T-cell (primary cell): ENCODE measurements around the gene TELO2. TPM values are rescaled to one million over a fixed set of nuclear protein-coding genes. Genes with fewer than 3 reads are reported as not detected.

Source experiments
- ATAC-seq, 4 experiments: fragments of 200-7000 bp in 3 of 4; fragments of 150-1000 bp in 1 of 4; cut with Tn5 transposase; replicated peaks in 1 of 4; 1 replicate in 3 of 4; 2 replicates in 1 of 4; pipeline ENCODE4 v1.10.0; 2021; ENCODE audit warnings: moderate library complexity in 3 of 4, mild to moderate bottlenecking in 2 of 4, moderate number of reproducible peaks in 1 of 4
- CTCF ChIA-PET, 2 donors: fragments of 300-600 bp; sonication (Branson Sonifier 250); formaldehyde crosslinking; loops; one replicate each; lab custom pipeline; 2022; ENCODE audit warnings: antibody characterized with exemption in 2 of 2; lab: Charles Lee
- POLR2A ChIA-PET, 2 donors: fragments of 300-600 bp; sonication (Branson Sonifier 250); formaldehyde crosslinking; loops; one replicate each; lab custom pipeline; 2022; ENCODE audit warnings: antibody characterized with exemption in 2 of 2; lab: Charles Lee
- DNase-seq, 35 experiments: peaks; one replicate each; pipeline versions ENCODE4 v3.0.0 to v3.0.0-alpha.2; 2013 to 2023
- H3K27ac ChIP-seq: one replicate; pipeline ENCODE4 v1.5.1; 2013; ENCODE audit warnings: low read length
- H3K27me3 ChIP-seq, 2 experiments: replicated peaks in 1 of 2; 1 replicate in 1 of 2; 2 replicates in 1 of 2; pipeline versions ENCODE4 v1.6.1 to v1.7.0; 2013; ENCODE audit warnings: low read length in 1 of 2, mixed read lengths in 1 of 2; ENCODE audit not compliant: control insufficient read depth in 2 of 2, insufficient read depth in 2 of 2; ENCODE audit errors: extremely low read depth in 1 of 2
- H3K36me3 ChIP-seq, 2 donors: 1 replicate in 1 of 2; 2 replicates in 1 of 2; pipeline versions ENCODE4 v1.6.1 to v1.7.0; 2013; ENCODE audit warnings: low read length in 1 of 2; ENCODE audit not compliant: control insufficient read depth in 2 of 2, insufficient read depth in 1 of 2; ENCODE audit errors: extremely low read depth in 1 of 2
- H3K4me1 ChIP-seq, 2 experiments: 1 replicate in 1 of 2; 2 replicates in 1 of 2; pipeline versions ENCODE4 v1.6.1 to v1.7.0; 2013; ENCODE audit warnings: low read length in 2 of 2, mixed read lengths in 1 of 2; ENCODE audit not compliant: insufficient read depth in 2 of 2, control insufficient read depth in 1 of 2; ENCODE audit errors: extremely low read depth in 1 of 2
- H3K4me3 ChIP-seq, 2 donors: 1 replicate in 1 of 2; 2 replicates in 1 of 2; pipeline versions ENCODE4 v1.5.1 to v1.7.0; 2013; ENCODE audit warnings: mild to moderate bottlenecking in 2 of 2, low read length in 1 of 2, moderate library complexity in 1 of 2; ENCODE audit not compliant: control insufficient read depth in 1 of 2; ENCODE audit errors: extremely low read depth in 1 of 2
- H3K9me3 ChIP-seq: 2 replicates; pipeline ENCODE4 v1.7.0; 2013
- H3K27ac Mint-ChIP-seq, 2 donors: one replicate each; pipeline ENCODE4 v1.8.0; 2020 to 2021; ENCODE audit warnings: mild to moderate bottlenecking in 2 of 2, mixed read lengths in 2 of 2
- H3K27me3 Mint-ChIP-seq, 2 donors: one replicate each; pipeline ENCODE4 v1.8.0; 2021 to 2022; ENCODE audit warnings: mixed read lengths in 2 of 2
- H3K36me3 Mint-ChIP-seq: one replicate; pipeline ENCODE4 v1.8.0; 2021; ENCODE audit warnings: mixed read lengths
- H3K4me1 Mint-ChIP-seq, 3 donors: one replicate each; pipeline ENCODE4 v1.8.0; 2020 to 2022; ENCODE audit warnings: mixed read lengths in 3 of 3, mild to moderate bottlenecking in 1 of 3
- H3K4me3 Mint-ChIP-seq, 3 donors: one replicate each; pipeline ENCODE4 v1.8.0; 2020 to 2022; ENCODE audit warnings: mild to moderate bottlenecking in 3 of 3, mixed read lengths in 3 of 3, moderate library complexity in 3 of 3
- H3K9me3 Mint-ChIP-seq, 3 donors: one replicate each; pipeline ENCODE4 v1.8.0; 2020 to 2022; ENCODE audit warnings: mixed read lengths in 3 of 3
- WGBS: methylation state at CpG from one replicate; pipeline ENCODE4 v1.1.5; 2013; ENCODE audit warnings: missing lambda C conversion rate; ENCODE audit not compliant: insufficient coverage; 5-methylcytosine and 5-hydroxymethylcytosine counted together
- total RNA-seq, 35 experiments: library from RNA in 6 of 35; stranded (reverse) in 6 of 35; fragments of 120-200 nt in 1 of 35; gene quantifications; one replicate each; pipeline versions ENCODE4 v1.2.1 to v1.2.4 and lab custom pipeline; 2013 to 2026

TELO2 gene
- total RNA-seq, 5 donors from 2014 or later (not counting 1 experiment from before 2014, with no cell fraction given) = 36.0 to 73.0 (median 56.1) TPM

- no peak for ATAC-seq
- Histone ChIP-seq H3K36me3 (no peaks in the 10 kb centered on the region), H3K4me1 (peaks cover 21 to 60% of the 10 kb centered on the region in 2 experiments), H3K27me3 (no peaks in the 10 kb centered on the region), H3K4me3 (no peak overlapping the region), H3K9me3 (no peaks in the 10 kb centered on the region), H3K27ac (no peak overlapping the region)
- ChIA-PET CTCF (no interaction called here), POLR2A (no interaction called here)
- H3K9me3 Mint-ChIP-seq = no peaks in the 10 kb centered on the region
- H3K27ac Mint-ChIP-seq = peak overlapping the region; percentile 92 to 95
- WGBS = 91% methylated on average over 29 of the region's 29 CpGs
- peaks cover 42 to 54% (median 48%) of the 10 kb centered on the region in 3 donors for H3K4me1 Mint-ChIP-seq
- H3K36me3 Mint-ChIP-seq = no peaks in the 10 kb centered on the region
- peak overlapping the region in 1 of 3 donors; percentile 65 for H3K4me3 Mint-ChIP-seq
- no peak for DNase-seq
- no peaks in the 10 kb centered on the region for H3K27me3 Mint-ChIP-seq
Observed at GRCh38 chr16:1528921-1529537, 35.9 kb downstream of the TELO2 start.

GRCh38 chr16:1530349-1530882 is 37.3 kb downstream of the TELO2 start:
- no peak overlapping the region for H3K27ac ChIP-seq
- Mint-ChIP-seq H3K4me1 (peaks cover 44 to 57% (median 51%) of the 10 kb centered on the region in 3 donors), H3K4me3 (peak overlapping the region in 1 of 3 donors; percentile 65), H3K36me3 (peaks cover 10% of the 10 kb centered on the region), H3K27ac (peak overlapping the region; percentile 92 to 95), H3K27me3 (no peaks in the 10 kb centered on the region), H3K9me3 (no peaks in the 10 kb centered on the region)
- H3K4me1 ChIP-seq = peaks cover 21 to 63% of the 10 kb centered on the region in 2 experiments
- no peak for ATAC-seq
- no peaks in the 10 kb centered on the region for H3K27me3 ChIP-seq
- H3K36me3 ChIP-seq = peaks cover 0 to under 1% of the 10 kb centered on the region in 2 donors
- over 99% methylated on average over 26 of the region's 27 CpGs for WGBS
- DNase-seq = no peak
- ChIA-PET POLR2A (no interaction called here), CTCF (no interaction called here)
- no peak overlapping the region for H3K4me3 ChIP-seq
- H3K9me3 ChIP-seq = no peaks in the 10 kb centered on the region

GRCh38 chr16:1530883-1531637 is 37.9 kb downstream of the TELO2 start:
- Mint-ChIP-seq H3K36me3 (peaks cover 12% of the 10 kb centered on the region), H3K27ac (peak overlapping the region in 1 of 2 donors; percentile 59), H3K4me3 (no peak overlapping the region), H3K9me3 (no peaks in the 10 kb centered on the region), H3K27me3 (no peaks in the 10 kb centered on the region), H3K4me1 (peaks cover 37 to 53% (median 52%) of the 10 kb centered on the region in 3 donors)
- ChIA-PET POLR2A (no interaction called here), CTCF (no interaction called here)
- Histone ChIP-seq H3K27ac (no peak overlapping the region), H3K4me3 (no peak overlapping the region), H3K9me3 (no peaks in the 10 kb centered on the region), H3K4me1 (peaks cover 18 to 63% of the 10 kb centered on the region in 2 experiments), H3K36me3 (peaks cover 0 to 6% of the 10 kb centered on the region in 2 donors), H3K27me3 (no peaks in the 10 kb centered on the region)
- no peak for DNase-seq
- ATAC-seq = no peak
- WGBS = 94% methylated on average over 21 of the region's 35 CpGs

GRCh38 chr16:1531638-1531910 is 38.4 kb downstream of the TELO2 start:
- H3K4me1 ChIP-seq = peaks cover 17 to 63% of the 10 kb centered on the region in 2 experiments

GRCh38 chr16:1532081-1532760 is 39.1 kb downstream of the TELO2 start:
- H3K27me3 Mint-ChIP-seq = no peaks in the 10 kb centered on the region
- 91% methylated on average over 25 of the region's 28 CpGs for WGBS
- ChIA-PET CTCF (no interaction called here), POLR2A (no interaction called here)
- peaks cover 19 to 63% of the 10 kb centered on the region in 2 experiments for H3K4me1 ChIP-seq
- peaks cover 6 to 17% of the 10 kb centered on the region in 2 donors for H3K36me3 ChIP-seq
- H3K27ac ChIP-seq = no peak overlapping the region
- peaks cover 38 to 57% (median 56%) of the 10 kb centered on the region in 3 donors for H3K4me1 Mint-ChIP-seq
- ATAC-seq (no peak), DNase-seq (no peak)
- H3K36me3 Mint-ChIP-seq = peaks cover 19% of the 10 kb centered on the region
- H3K9me3 ChIP-seq = no peaks in the 10 kb centered on the region
- no peaks in the 10 kb centered on the region for H3K9me3 Mint-ChIP-seq
- H3K27me3 ChIP-seq = no peaks in the 10 kb centered on the region
- peak overlapping the region; percentile 95 to 98 for H3K27ac Mint-ChIP-seq
- H3K4me3 Mint-ChIP-seq = peak overlapping the region; percentile 97 to 100 (median 100)
- no peak overlapping the region for H3K4me3 ChIP-seq

More at GRCh38 chr16:1531638-1531910, 38.4 kb downstream of the TELO2 start:
- no peak overlapping the region for H3K4me3 ChIP-seq
- 97% methylated on average over 9 of the region's 14 CpGs for WGBS
- CTCF ChIA-PET = no interaction called here
- no peaks in the 10 kb centered on the region for H3K27me3 Mint-ChIP-seq
- H3K27me3 ChIP-seq = no peaks in the 10 kb centered on the region
- no peaks in the 10 kb centered on the region for H3K9me3 Mint-ChIP-seq
- no peaks in the 10 kb centered on the region for H3K9me3 ChIP-seq
- ATAC-seq = no peak
- peak overlapping the region in 1 of 2 donors; percentile 59 for H3K27ac Mint-ChIP-seq
- H3K36me3 Mint-ChIP-seq = peaks cover 13% of the 10 kb centered on the region
- H3K36me3 ChIP-seq = peaks cover 0 to 11% of the 10 kb centered on the region in 2 donors
- H3K4me3 Mint-ChIP-seq = no peak overlapping the region
- DNase-seq = no peak
- POLR2A ChIA-PET = no interaction called here
- H3K4me1 Mint-ChIP-seq = peaks cover 38 to 57% (median 56%) of the 10 kb centered on the region in 3 donors
- no peak overlapping the region for H3K27ac ChIP-seq

- peaks cover 38 to 57% (median 56%) of the 10 kb centered on the region in 3 donors for H3K4me1 Mint-ChIP-seq
- Histone ChIP-seq H3K4me3 (peak overlapping the region; percentile 80 to 81), H3K36me3 (peaks cover 9 to 23% of the 10 kb centered on the region in 2 donors), H3K4me1 (peaks cover 19 to 63% of the 10 kb centered on the region in 2 experiments), H3K27ac (peak overlapping the region; percentile 35), H3K9me3 (no peaks in the 10 kb centered on the region), H3K27me3 (no peaks in the 10 kb centered on the region)
- CTCF ChIA-PET = no interaction called here
- 92% methylated on average over 9 of the region's 10 CpGs for WGBS
- peak overlapping the region; percentile 97 to 100 (median 100) for H3K4me3 Mint-ChIP-seq
- peaks cover 24% of the 10 kb centered on the region for H3K36me3 Mint-ChIP-seq
- no peaks in the 10 kb centered on the region for H3K9me3 Mint-ChIP-seq
- no peak for ATAC-seq
- H3K27me3 Mint-ChIP-seq = no peaks in the 10 kb centered on the region
- peak overlapping the region; percentile 95 to 98 for H3K27ac Mint-ChIP-seq
- POLR2A ChIA-PET = no interaction called here
- no peak for DNase-seq
Observed at GRCh38 chr16:1532771-1533170, 39.6 kb downstream of the TELO2 start.
